Lower leg skin (tissue), 3 donors: ENCODE results near the gene CCDC187.

ENCODE experiments used
- POLR2A ChIP-seq, 2 donors: fragments of 450-650 bp; IDR thresholded peaks; one replicate each; pipeline ENCODE4 v1.6.1; 2016 to 2017; ENCODE audit warnings: antibody characterized with exemption in 2 of 2, mild to moderate bottlenecking in 1 of 2, moderate library complexity in 1 of 2
- TF ChIP-seq, protein P1 (sequence below), 3 donors: fragments of 450-650 bp; IDR thresholded peaks; one replicate each; pipeline ENCODE4 v1.5.1; 2016; ENCODE audit warnings: antibody characterized with exemption in 3 of 3, mild to moderate bottlenecking in 3 of 3, moderate library complexity in 2 of 3

DNA sequence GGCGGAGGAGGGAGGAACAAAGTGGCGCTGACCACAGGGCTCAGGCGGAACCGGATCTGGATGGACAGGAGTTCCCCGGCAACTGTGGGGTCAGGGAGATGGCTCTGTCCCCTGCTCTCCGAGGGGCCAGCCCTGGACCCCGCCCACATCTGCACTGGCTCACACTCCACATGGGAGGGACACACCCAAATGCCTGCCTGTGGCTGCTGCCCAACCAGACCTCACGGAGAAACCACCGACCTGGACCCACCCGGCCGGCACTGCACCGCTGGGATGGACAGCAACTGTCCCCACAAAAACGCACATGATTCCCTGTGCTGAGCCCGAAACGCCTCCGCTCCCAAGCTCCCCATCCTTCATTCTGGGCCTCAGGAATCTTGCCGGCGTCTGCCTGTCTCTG lies 4.8 kb downstream of the CCDC187 start:
- TF ChIP-seq, protein P1, sequence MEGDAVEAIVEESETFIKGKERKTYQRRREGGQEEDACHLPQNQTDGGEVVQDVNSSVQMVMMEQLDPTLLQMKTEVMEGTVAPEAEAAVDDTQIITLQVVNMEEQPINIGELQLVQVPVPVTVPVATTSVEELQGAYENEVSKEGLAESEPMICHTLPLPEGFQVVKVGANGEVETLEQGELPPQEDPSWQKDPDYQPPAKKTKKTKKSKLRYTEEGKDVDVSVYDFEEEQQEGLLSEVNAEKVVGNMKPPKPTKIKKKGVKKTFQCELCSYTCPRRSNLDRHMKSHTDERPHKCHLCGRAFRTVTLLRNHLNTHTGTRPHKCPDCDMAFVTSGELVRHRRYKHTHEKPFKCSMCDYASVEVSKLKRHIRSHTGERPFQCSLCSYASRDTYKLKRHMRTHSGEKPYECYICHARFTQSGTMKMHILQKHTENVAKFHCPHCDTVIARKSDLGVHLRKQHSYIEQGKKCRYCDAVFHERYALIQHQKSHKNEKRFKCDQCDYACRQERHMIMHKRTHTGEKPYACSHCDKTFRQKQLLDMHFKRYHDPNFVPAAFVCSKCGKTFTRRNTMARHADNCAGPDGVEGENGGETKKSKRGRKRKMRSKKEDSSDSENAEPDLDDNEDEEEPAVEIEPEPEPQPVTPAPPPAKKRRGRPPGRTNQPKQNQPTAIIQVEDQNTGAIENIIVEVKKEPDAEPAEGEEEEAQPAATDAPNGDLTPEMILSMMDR (IDR thresholded peaks at IDR 0.05), result no peak
- TF ChIP-seq POLR2A (IDR thresholded peaks at IDR 0.05), result no peak
